ENCODE measurements around the gene TAS2R9. TPM values are rescaled to one million over a fixed set of nuclear protein-coding genes. Genes with fewer than 3 reads are reported as not detected.

The TAS2R9 gene
- total RNA-seq, 4 donors from 2014 or later = not detected

GRCh38 chr12:10842862-10843261, 32.9 kb upstream of the TAS2R9 start:
- ATAC-seq (ENCODE audit: low FRiP score) (no peak), DNase-seq (ENCODE audit: low spot score) (no peak)
- TF ChIP-seq CTCF (IDR thresholded peaks at IDR 0.05) = no peak

DNA sequence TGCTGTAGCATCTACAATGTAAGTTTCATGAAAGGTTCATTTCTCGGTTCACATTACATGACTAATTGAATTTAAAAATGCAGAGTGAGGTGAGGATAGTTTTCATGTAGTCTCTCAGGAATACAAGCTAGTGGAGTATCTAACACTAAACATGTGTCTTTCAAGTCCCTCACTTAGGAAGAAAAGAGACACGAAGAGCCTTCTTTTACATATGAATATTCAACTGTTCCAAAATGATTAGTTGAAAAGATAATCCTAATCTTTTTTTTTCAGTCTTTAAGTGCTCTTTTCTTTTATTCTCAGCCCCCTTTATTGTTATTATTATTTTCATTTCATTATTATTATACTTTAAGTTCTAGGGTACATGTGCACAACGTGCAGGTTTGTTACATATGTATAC, 28.5 kb upstream of the TAS2R9 start:
- no peak for TF ChIP-seq CTCF (IDR thresholded peaks at IDR 0.05)
- no peak for DNase-seq (ENCODE audit: low spot score)
- no peak for ATAC-seq (ENCODE audit: low FRiP score)

- TF ChIP-seq CTCF (IDR thresholded peaks at IDR 0.05) = no peak
- ATAC-seq (ENCODE audit: low FRiP score) = no peak
- DNase-seq (ENCODE audit: low spot score) = no peak
Measured at GRCh38 chr12:10829994-10830393, 20.0 kb upstream of the TAS2R9 start.

DNA sequence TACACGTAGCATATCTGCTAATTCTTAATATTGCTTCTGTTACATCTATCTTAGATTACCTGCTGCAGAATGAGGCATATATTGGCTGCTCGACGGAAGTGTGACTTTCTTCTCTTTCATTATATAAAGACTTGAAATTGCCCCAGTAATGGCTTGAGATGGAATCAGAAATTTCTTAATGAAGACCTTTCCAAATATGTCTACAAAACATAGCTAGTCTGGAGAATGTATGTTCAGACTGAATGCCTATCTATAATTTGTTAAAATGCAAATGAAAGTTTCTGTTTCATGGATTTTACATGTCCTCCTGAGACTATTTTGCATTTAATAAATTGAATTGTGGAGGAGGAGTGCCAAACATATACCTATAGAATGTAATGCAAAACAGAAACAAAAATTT, 16.3 kb upstream of the TAS2R9 start, which contains the start of gene TAS2R10:
TAS2R10 (minus strand) TSS at position 101 of the 400 bp plus-strand sequence; CDS start at position 12, 89 bp downstream.
- TF ChIP-seq CTCF (IDR thresholded peaks at IDR 0.05) = no peak
- DNase-seq (ENCODE audit: low spot score) (no peak), ATAC-seq (ENCODE audit: low FRiP score) (no peak)

GRCh38 chr12:10824957-10825356, 15.0 kb upstream of the TAS2R9 start:
- no peak for TF ChIP-seq CTCF (IDR thresholded peaks at IDR 0.05)
- DNase-seq (ENCODE audit: low spot score) (no peak), ATAC-seq (ENCODE audit: low FRiP score) (no peak)

DNA sequence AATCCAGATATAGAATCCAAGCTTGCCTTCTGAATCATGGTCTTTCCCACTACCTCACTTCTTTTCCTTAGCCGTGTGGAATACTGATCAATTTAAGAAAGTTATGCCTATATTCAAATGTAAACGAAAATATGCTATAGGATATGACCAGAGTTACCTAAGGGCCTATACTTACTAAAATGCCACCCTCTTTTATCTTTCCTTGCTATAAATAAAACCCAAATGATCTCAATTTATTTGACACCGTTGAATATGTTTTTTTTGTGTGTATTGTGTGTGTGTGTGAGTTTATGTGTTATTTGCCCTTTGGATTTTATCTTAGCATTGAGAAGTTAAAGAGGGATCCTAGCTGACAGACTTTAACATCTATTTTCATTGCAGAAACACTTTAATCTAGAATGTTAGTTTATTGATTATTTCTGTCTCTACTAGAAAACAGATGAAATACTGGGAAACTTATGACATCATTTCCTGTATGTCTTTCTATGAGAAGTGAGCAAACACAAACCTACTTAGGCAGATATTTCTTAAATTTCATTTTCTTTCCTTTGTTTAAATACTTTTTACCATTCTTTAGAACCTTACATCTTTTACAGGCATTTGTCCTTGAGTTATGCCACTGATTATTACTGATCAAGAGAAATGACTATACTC, 2.0 kb upstream of the TAS2R9 start:
- DNase-seq (ENCODE audit: low spot score) (no peak), ATAC-seq (ENCODE audit: low FRiP score) (no peak)
- no peak for TF ChIP-seq CTCF (IDR thresholded peaks at IDR 0.05)

DNA sequence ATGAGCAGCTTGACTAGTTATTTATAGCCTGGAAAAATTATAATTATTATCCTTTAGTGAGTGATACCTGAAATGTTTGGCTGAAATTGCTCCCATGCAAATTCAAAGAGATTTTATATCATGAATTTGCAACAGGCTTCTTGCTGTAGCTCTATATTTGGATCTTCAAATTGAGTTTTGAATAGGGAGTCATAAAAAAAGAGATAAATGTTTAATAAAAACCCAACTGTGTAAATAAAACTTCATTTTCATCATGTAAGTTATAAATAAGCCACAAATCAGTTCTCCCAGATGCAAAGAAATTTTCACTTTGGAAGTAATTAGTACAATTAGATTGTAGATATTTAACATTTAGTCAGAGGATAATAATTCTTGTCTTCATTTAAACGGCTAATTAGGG, 2.8 kb downstream of the TAS2R9 start, which contains the start of gene TAS2R8:
TAS2R8 (minus strand) TSS at position 101 of the 400 bp plus-strand sequence. CDS start 306 bp downstream, outside the sequence.
- DNase-seq (ENCODE audit: low spot score) (no peak), ATAC-seq (ENCODE audit: low FRiP score) (no peak)
- TF ChIP-seq CTCF (IDR thresholded peaks at IDR 0.05) = no peak

Measured in omental fat pad (tissue), 4 donors.